Thymus (tissue), 11 donors: ENCODE data around the gene SLC25A25. TPM values are rescaled to one million over a fixed set of nuclear protein-coding genes. Genes with fewer than 3 reads are reported as not detected.

Experiments
- DNase-seq, 9 donors: peaks; one replicate each; pipeline ENCODE4 v3.0.0-alpha.2; 2013; ENCODE audit warnings: low spot score in 9 of 9, low read depth in 6 of 9, missing footprints in 1 of 9
- H3K27ac ChIP-seq, 2 donors: one replicate each; pipeline ENCODE4 v1.5.1; 2013; ENCODE audit warnings: control low read depth in 1 of 2, low read depth in 1 of 2, low read length in 1 of 2, mild to moderate bottlenecking in 1 of 2, moderate library complexity in 1 of 2
- H3K27me3 ChIP-seq, 2 donors: one replicate each; pipeline ENCODE4 v1.5.1; 2013; ENCODE audit warnings: low read length in 1 of 2; ENCODE audit not compliant: control insufficient read depth in 2 of 2, insufficient read depth in 1 of 2
- H3K36me3 ChIP-seq, 2 donors: one replicate each; pipeline ENCODE4 v1.5.1; 2013; ENCODE audit warnings: low read length in 1 of 2, mild to moderate bottlenecking in 1 of 2, moderate library complexity in 1 of 2; ENCODE audit not compliant: control insufficient read depth in 2 of 2, insufficient read depth in 2 of 2
- H3K4me1 ChIP-seq, 2 donors: one replicate each; pipeline ENCODE4 v1.5.1; 2013; ENCODE audit warnings: low read length in 2 of 2; ENCODE audit not compliant: control insufficient read depth in 2 of 2, insufficient read depth in 2 of 2
- H3K4me3 ChIP-seq, 2 donors: one replicate each; pipeline ENCODE4 v1.5.1; 2013; ENCODE audit warnings: low read length in 2 of 2, control low read depth in 1 of 2, mild to moderate bottlenecking in 1 of 2
- H3K9me3 ChIP-seq, 2 donors: one replicate each; pipeline ENCODE4 v1.5.1; 2013; ENCODE audit warnings: low read length in 1 of 2, mild to moderate bottlenecking in 1 of 2; ENCODE audit not compliant: control insufficient read depth in 2 of 2, insufficient read depth in 1 of 2
- WGBS: extraction: QIAGEN DNeasy Blood & Tissue Kit; methylation state at CpG from one replicate; pipeline ENCODE4 v1.1.7; 2013; 5-methylcytosine and 5-hydroxymethylcytosine counted together
- polyA plus RNA-seq: library from polyadenylated mRNA; stranded (reverse); fragments of 200-250 nt; gene quantifications from one replicate; pipeline ENCODE4 v1.2.3, GENCODE V29; 2013
- total RNA-seq: library from RNA; stranded (reverse); fragments of 120-200 nt; gene quantifications from one replicate; pipeline ENCODE4 v1.2.4, GENCODE V29; 2013
- donor health status: healthy.

The SLC25A25 gene
- total and polyA plus RNA-seq, 2 donors: 12.3 to 13.4 TPM

DNA sequence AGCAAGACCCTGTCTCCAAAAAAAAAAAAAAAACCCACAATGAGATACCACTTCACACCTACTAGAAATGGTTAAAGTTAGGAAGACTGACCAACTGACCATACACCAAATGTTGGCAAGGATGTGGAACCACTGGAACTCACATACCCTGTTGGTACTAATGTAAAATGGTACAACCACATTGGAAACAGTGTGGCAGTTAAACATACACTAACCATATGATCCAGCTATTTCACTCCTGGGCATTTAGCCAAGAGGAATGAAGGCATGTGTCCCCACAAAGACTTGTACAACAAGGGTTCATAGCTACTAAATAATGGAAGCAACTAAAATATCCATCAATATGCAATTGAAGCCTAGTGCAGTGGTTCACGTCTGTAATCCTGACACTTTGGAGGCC is 22.2 kb upstream of the SLC25A25 start:
- 97% methylated on average over 1 of the region's 1 CpG for WGBS
- Histone ChIP-seq H3K27me3 (no peaks in the 10 kb centered on the region), H3K9me3 (no peaks in the 10 kb centered on the region), H3K36me3 (no peaks in the 10 kb centered on the region), H3K27ac (no peak overlapping the region), H3K4me3 (no peak overlapping the region), H3K4me1 (no peaks in the 10 kb centered on the region)
- no peak for DNase-seq

DNA sequence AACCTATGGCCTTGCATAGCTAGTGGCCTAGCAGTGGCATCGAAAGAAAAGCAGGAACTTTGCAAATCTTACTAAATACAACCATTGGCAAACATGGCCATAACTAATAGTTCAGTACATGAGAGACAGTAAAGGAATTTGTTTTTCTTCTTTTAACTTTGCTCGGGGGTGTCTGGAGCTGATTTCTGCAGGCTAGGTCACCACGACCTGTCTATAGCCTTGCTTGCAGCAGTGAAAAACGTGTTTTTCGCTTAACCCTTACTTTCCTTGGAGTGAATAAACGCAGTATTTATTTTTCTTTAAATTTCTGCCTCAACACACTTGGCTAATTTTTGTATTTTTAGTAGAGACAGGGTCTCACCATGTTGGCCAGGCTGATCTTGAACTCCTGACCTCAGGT is 20.8 kb upstream of the SLC25A25 start:
- H3K36me3 ChIP-seq: no peaks in the 10 kb centered on the region
- H3K27ac ChIP-seq: no peak overlapping the region
- no peak overlapping the region for H3K4me3 ChIP-seq
- H3K9me3 ChIP-seq: no peaks in the 10 kb centered on the region
- H3K4me1 ChIP-seq: no peaks in the 10 kb centered on the region
- DNase-seq: no peak
- WGBS: 97% methylated on average over 6 of the region's 6 CpGs
- H3K27me3 ChIP-seq: no peaks in the 10 kb centered on the region

DNA sequence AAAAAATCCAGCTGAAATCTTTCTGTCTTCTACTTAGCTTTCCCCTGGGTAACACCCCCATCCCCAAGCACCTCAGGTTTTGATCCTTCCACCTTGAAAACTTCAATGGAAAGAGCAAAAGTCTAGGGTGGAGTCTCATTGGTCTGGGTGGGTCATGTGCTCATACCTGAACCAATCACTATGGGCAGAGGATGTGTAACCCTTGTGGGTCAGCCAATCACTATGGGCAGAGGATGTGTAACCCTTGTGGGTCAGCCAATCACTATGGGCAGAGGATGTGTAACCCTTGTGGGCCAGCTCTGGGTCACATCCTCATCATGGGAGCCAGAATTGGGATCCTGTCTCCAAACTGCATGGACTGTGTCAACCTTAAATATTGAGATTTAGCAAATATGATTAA is 19.4 kb upstream of the SLC25A25 start:
- no peaks in the 10 kb centered on the region for H3K4me1 ChIP-seq
- H3K27ac ChIP-seq: no peak overlapping the region
- H3K9me3 ChIP-seq: no peaks in the 10 kb centered on the region
- no peak overlapping the region for H3K4me3 ChIP-seq
- no peaks in the 10 kb centered on the region for H3K36me3 ChIP-seq
- no peaks in the 10 kb centered on the region for H3K27me3 ChIP-seq
- no peak for DNase-seq

DNA sequence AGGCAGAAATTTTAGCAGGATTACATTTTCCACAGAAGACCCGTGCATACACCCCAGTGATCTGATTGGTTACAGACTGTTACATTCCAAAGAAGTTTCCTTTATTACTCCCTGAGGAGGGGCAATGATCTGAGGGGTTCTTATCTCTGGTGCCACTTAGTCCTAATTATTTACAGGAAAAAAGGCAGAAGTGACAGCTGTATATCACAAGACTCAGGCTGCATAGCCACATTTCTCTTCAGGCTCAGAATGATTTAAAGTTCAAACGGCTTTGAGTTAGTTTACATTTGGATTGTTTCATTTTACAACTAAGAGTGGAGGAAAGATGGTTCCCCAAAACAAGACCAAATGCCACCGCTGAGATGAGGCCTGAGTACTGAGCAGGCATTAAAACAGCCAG is 18.2 kb upstream of the SLC25A25 start:
- H3K9me3 ChIP-seq: no peaks in the 10 kb centered on the region
- H3K4me3 ChIP-seq: no peak overlapping the region
- H3K27ac ChIP-seq: no peak overlapping the region
- no peak for DNase-seq
- WGBS: 67% methylated on average over 3 of the region's 3 CpGs
- H3K36me3 ChIP-seq: no peaks in the 10 kb centered on the region
- H3K4me1 ChIP-seq: no peaks in the 10 kb centered on the region
- no peaks in the 10 kb centered on the region for H3K27me3 ChIP-seq

DNA sequence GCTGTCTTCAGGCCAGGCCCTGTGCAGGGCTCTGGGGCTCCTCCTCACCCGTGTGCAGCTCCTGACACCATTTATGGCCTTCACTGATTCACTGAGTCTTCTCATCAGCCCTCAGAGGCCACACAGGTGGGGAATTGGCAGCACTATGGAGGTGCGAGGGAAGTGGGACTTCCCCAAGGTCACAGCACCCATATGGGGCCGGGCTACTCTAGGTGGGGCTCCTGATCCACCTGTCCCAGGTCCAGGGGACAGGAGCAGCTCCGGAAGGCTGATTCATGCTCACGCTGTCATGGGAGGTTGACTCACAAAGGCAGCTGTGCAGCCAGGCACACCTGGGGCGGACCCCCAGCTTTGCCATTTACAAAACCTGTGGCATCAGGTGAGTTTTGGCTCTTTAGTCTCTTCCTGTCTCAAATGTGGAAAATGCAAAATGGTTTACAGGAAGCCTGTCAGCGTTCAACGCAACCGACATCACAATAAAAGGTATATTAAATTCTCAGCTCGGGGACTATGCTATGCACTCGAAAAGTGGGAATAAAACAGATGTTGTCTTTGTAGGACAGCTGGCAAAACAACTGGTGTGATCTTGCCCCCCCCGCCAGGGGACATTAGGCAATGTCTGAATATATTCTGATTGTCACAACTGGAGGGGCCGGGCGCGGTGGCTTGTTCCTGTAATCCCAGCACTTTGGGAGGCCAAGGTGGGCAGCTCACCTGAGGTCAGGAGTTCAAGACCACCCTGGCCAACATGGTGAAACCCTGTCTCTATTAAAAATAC is 15.9 kb upstream of the SLC25A25 start:
- no peak overlapping the region for H3K27ac ChIP-seq
- no peaks in the 10 kb centered on the region for H3K36me3 ChIP-seq
- DNase-seq: no peak
- no peaks in the 10 kb centered on the region for H3K9me3 ChIP-seq
- WGBS: 90% methylated on average over 15 of the region's 15 CpGs
- H3K27me3 ChIP-seq: no peaks in the 10 kb centered on the region
- H3K4me1 ChIP-seq: peaks cover 0 to 11% of the 10 kb centered on the region in 2 donors
- no peak overlapping the region for H3K4me3 ChIP-seq

DNA sequence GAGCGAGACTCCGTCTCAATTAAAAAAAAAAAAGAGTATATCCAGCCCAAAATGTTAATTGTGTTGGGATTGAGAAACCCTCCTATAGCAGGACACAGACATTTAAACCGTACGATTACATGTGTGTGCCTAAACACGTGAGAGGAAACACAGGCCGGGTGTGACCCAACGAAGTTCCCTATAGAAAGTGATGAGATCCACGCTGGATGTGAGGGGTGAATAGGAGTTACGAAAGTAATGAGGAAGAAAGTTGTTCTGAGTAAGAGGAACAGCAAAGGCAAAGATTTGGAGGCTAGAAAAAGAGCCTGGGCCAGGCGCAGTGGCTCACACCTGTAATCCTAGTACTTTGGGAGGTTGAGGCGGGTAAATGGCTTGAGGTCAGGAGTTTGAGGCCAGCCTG is 14.5 kb upstream of the SLC25A25 start:
- no peak overlapping the region for H3K4me3 ChIP-seq
- 96% methylated on average over 11 of the region's 11 CpGs for WGBS
- peaks cover 0 to 11% of the 10 kb centered on the region in 2 donors for H3K4me1 ChIP-seq

DNA sequence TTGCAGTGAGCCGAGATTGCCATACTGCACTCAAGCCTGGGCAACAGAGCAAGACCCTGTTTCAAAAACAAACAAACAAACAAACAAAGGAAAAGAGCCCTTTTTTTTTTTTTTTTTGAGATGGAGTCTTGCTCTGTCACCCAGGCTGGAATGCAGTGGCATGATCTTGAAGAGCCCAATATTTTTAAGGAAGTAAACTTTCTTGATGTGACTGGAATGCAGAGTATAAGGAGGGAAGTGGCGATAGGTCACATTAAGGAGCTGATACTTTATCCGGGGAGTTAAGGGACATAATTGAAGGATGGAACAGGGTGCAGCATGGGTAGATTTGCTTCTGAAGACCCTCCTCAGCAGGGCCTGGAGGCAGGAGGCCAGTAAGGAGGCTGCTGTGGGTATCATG is 13.9 kb upstream of the SLC25A25 start:
- Histone ChIP-seq H3K27ac (peak overlapping the region in 1 of 2 donors; percentile 8), H3K4me1 (peaks cover 0 to 11% of the 10 kb centered on the region in 2 donors)

More for the DNA sequence above, 14.5 kb upstream of the SLC25A25 start:
- H3K36me3 ChIP-seq: no peaks in the 10 kb centered on the region
- H3K27ac ChIP-seq: no peak overlapping the region
- no peaks in the 10 kb centered on the region for H3K9me3 ChIP-seq
- H3K27me3 ChIP-seq: no peaks in the 10 kb centered on the region
- no peak for DNase-seq

DNA sequence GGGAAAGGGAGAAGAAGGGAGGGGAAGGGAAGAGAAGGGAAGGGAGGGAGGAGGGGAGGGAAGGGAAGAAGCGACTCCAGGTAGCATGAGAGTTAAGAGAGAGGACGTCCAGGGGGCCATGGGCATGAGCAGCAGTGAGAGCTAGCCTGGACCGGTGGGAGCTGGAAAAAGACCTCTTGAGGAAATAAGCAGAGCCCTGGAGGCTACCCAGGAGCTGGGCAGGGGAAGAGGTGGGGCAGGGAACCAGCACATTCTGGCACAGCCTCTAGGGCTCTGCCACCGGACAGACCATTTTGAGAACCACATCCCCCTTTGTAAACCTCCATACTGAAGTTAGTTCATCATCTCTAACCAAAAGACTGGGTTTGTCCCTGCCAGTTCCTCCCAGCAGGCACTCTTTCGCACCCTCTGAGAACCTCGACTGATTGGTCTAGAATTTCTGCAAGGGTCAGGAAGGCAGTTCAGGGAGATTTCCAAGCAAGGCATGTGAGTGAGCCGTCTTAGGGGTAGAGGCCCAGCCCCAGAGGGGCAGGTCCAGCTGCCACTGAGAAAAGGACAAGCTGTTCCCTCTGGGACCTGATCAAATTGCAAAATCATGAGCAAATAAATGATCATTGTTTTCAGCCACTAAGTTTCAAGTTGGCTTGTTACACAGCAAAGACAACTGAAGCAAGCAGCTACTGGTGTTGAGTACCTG is 12.5 kb upstream of the SLC25A25 start:
- Histone ChIP-seq H3K36me3 (no peaks in the 10 kb centered on the region), H3K27ac (peak overlapping the region in 1 of 2 donors; percentile 31), H3K9me3 (no peaks in the 10 kb centered on the region), H3K4me3 (no peak overlapping the region), H3K27me3 (no peaks in the 10 kb centered on the region), H3K4me1 (peaks cover 0 to 14% of the 10 kb centered on the region in 2 donors)
- no peak for DNase-seq
- 83% methylated on average over 7 of the region's 7 CpGs for WGBS

More for the DNA sequence above, 13.9 kb upstream of the SLC25A25 start:
- no peaks in the 10 kb centered on the region for H3K36me3 ChIP-seq
- no peak overlapping the region for H3K4me3 ChIP-seq
- no peaks in the 10 kb centered on the region for H3K27me3 ChIP-seq
- 94% methylated on average over 3 of the region's 3 CpGs for WGBS
- H3K9me3 ChIP-seq: no peaks in the 10 kb centered on the region
- no peak for DNase-seq

DNA sequence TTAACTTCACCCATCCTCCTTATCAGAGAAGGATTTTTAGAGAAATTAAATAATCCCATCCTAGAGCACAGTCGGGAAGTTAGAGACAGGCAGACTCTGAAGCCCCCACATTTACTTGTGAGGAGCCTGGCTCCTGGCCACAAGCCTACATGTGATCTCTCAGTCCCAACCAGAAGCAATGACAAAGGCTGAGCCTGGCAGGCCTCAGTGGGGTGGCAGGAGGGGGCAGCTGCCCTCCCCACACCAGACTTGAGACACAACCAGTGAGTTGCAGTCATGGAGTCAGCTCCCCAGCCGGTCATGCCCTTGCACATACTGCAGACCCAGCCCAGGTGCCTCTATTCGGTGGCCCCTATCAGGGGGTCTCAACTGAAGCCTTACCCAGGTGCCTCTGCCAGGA is 11.9 kb upstream of the SLC25A25 start:
- Histone ChIP-seq H3K4me3 (no peak overlapping the region), H3K4me1 (peaks cover 3 to 20% of the 10 kb centered on the region in 2 donors), H3K36me3 (peaks cover 0 to 2% of the 10 kb centered on the region in 2 donors), H3K27ac (peak overlapping the region in 1 of 2 donors; percentile 25), H3K27me3 (no peaks in the 10 kb centered on the region), H3K9me3 (no peaks in the 10 kb centered on the region)
- DNase-seq: no peak
- WGBS: 94% methylated on average over 3 of the region's 3 CpGs
